AG08396 (cell line): ENCODE results near the gene TRMT2B.
"Not testable (repeated sequence)": the region's sequence is repeated elsewhere in the genome, so short reads cannot be mapped to it uniquely, and the experiment has no call there.

Experiments
- DNase-seq: peaks from one replicate; pipeline ENCODE4 v3.0.0; 2012; ENCODE audit warnings: low spot score, mixed read lengths

TRMT2B gene

DNA sequence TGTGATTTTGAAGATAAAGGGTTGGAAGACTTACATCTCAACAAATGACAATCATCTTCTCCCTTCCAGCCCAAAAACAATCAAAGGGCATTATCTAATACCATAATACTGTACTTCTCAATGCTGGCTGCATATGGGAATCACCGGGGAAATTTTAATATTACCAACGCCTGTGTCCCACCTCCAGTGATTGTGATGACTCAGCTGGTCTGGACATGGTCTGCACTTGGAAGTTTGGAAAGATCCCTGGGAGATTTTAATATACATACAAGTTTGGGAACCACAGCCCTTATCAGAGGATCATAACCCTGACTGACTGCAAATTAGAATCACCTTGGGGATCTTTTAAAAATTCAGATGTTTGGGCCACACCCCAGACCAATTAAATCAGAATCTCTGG is 52.5 kb downstream of the TRMT2B start:
- DNase-seq, result no peak

GRCh38 chrX:100995469-100995868 is 56.4 kb downstream of the TRMT2B start:
- peak; percentile 69 for DNase-seq

GRCh38 chrX:100994352-100995281 is 57.3 kb downstream of the TRMT2B start:
- peak; percentile 8 for DNase-seq

GRCh38 chrX:100990139-100990538 is 61.8 kb downstream of the TRMT2B start:
- no peak for DNase-seq

DNA sequence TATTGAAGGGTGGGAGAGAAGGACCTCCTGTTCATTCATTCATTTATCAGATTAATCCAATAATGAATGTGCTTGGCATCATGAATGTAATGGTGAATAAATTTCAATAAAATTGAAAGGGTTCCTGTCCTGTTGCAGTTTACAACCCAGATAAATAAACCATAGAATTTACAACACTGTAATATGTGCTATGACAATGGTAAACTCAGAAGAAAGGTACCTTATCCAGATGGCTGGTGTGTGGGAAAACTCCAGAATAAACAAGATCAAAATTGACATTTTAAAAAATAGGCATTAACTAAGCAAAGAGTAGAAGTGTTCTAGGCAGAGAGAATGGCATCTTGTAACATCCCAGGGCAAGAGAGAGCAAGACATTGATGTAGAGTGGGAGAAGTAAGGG is 67.1 kb downstream of the TRMT2B start:
- DNase-seq, result no peak

GRCh38 chrX:100981498-100981845 is 70.4 kb downstream of the TRMT2B start:
- DNase-seq, result not testable (repeated sequence)

GRCh38 chrX:100980608-100981497 is 71.1 kb downstream of the TRMT2B start:
- peak; percentile 34 for DNase-seq

- no peak for DNase-seq
Measured at GRCh38 chrX:100979881-100980607, 71.9 kb downstream of the TRMT2B start.

GRCh38 chrX:100976211-100976610 is 75.7 kb downstream of the TRMT2B start:
- peak; percentile 18 for DNase-seq

DNA sequence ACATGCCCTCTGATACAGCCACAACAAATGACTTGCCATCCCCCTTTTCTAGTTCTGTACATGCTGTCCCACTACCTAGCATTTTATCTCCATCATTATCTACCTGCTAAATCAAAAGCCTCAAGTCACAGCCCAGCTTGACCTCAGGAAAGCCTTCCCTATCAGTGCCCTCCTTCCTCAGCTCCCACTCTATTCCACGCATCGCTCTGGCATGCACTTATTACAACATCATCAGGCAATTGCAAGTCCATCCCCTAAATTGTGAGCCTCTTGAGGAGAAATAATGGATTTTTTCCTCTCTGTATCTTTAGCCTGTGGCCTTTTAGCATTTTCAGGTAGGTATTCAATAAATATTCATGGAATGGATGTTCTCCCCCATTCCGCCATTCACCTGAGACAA is 76.7 kb downstream of the TRMT2B start:
- DNase-seq, result peak; percentile 37

- peak; percentile 57 for DNase-seq
Measured at GRCh38 chrX:100973411-100973810, 78.5 kb downstream of the TRMT2B start.

DNA sequence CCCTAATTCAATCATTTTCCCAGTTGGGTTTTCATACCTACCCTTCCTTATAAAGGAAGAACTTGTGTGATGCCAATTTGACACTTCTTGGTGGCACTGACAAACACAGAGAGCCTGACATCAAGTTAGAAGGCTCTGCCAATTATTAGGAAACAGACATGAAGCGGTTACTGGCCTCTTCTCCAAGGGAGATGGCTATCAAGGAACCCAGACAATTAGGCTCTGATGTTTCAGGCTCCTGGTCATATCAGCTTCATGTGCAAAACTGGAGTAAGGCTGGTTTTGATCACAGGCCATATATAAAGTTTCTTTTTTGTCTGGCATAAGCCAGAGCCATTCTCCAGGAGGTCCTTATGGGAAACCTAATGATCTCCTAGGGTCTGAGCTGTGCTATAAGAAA is 82.0 kb downstream of the TRMT2B start:
- DNase-seq, result no peak

GRCh38 chrX:100969408-100969807 is 82.5 kb downstream of the TRMT2B start, which contains the start of gene ARL13A:
Gene ARL13A, plus strand, starts transcription at chrX:100969708. Its CDS starts 3,982 bp downstream, at chrX:100973690.
- DNase-seq, result no peak

- no peak for DNase-seq
Measured at GRCh38 chrX:100964362-100964761, 87.5 kb downstream of the TRMT2B start.

- DNase-seq, result no peak
Measured at GRCh38 chrX:100962811-100963210, 89.1 kb downstream of the TRMT2B start.
